HCT116 (cell line): ENCODE measurements around the gene TUBB4A. TPM values are rescaled to one million over a fixed set of nuclear protein-coding genes. Genes with fewer than 3 reads are reported as not detected.
A peak's percentile ranks its signal among the peaks of the same experiment; 100 is the strongest.

Source experiments
- ATAC-seq: fragments of 200-7000 bp; cut with Tn5 transposase; 2 replicates; pipeline ENCODE4 v1.9.1; 2020; ENCODE audit warnings: mild to moderate bottlenecking, moderate library complexity
- BruUV-seq: library from RNA; stranded (reverse); fragments of 400-500 nt; replicated peaks from 2 replicates; lab custom pipeline; 2021; lab: Mats Ljungman, UMichigan
- CTCF ChIA-PET: fragments of 300-600 bp; sonication (Branson Sonifier 250); formaldehyde crosslinking; loops from one replicate; lab custom pipeline; 2021; ENCODE audit warnings: antibody characterized with exemption; lab: Charles Lee
- POLR2A ChIA-PET: fragments of 300-600, 350-600 bp; sonication (Branson Sonifier 250); formaldehyde crosslinking; loops from one replicate; lab custom pipeline; 2021; ENCODE audit warnings: antibody characterized with exemption; lab: Charles Lee
- RAD21 ChIA-PET, 2 experiments: fragments of 300-600 bp; sonication (Branson Sonifier 250); formaldehyde crosslinking; loops; one replicate each; lab custom pipeline; 2023; ENCODE audit warnings: low total read pairs in 2 of 2; ENCODE audit not compliant: uncharacterized antibody in 2 of 2, unreplicated experiment in 2 of 2, low non-redundant PET in 1 of 2; lab: Charles Lee
- DNase-seq: peaks from one replicate; pipeline ENCODE4 v3.0.0-alpha.2; 2010; ENCODE audit warnings: low read depth, low spot score
- H2AFZ ChIP-seq: fragments of 200-600 bp; shearing (Covaris generic), sonication (generic); 2 replicates; pipeline ENCODE4 v1.6.1; 2017; ENCODE audit warnings: low read depth, mixed run types, mixed read lengths, antibody characterized with exemption, low read length; ENCODE audit not compliant: poor library complexity, severe bottlenecking
- H3K27ac ChIP-seq: 2 replicates; pipeline ENCODE4 v1.5.1; 2012; ENCODE audit warnings: low read depth, low read length
- H3K27me3 ChIP-seq: fragments of 200-600 bp; sonication (generic); 2 replicates; pipeline ENCODE4 v1.6.1; 2016; ENCODE audit warnings: mixed run types, low read length, mixed read lengths; ENCODE audit not compliant: insufficient read depth
- H3K36me3 ChIP-seq, 2 experiments: fragments of 200-500 bp in 1 of 2; fragments of 200-600 bp in 1 of 2; sonication (Bioruptor generic) in 1 of 2; sonication (generic) in 1 of 2; 2 replicates each; pipeline versions ENCODE4 v1.5.1 to v1.6.1; 2014 to 2016; ENCODE audit warnings: low read length in 2 of 2, inconsistent platforms in 1 of 2, mixed read lengths in 1 of 2, mixed run types in 1 of 2; ENCODE audit not compliant: insufficient read depth in 2 of 2, control insufficient read depth in 1 of 2
- H3K4me1 ChIP-seq, 2 experiments: fragments of 200-600 bp in 1 of 2; sonication (generic) in 1 of 2; 2 replicates each; pipeline versions ENCODE4 v1.5.1 to v1.6.1; 2012 to 2017; ENCODE audit warnings: low read length in 2 of 2, inconsistent platforms in 1 of 2, mild to moderate bottlenecking in 1 of 2, mixed read lengths in 1 of 2, mixed run types in 1 of 2, moderate library complexity in 1 of 2; ENCODE audit not compliant: insufficient read depth in 2 of 2, control insufficient read depth in 1 of 2
- H3K4me2 ChIP-seq: fragments of 200-600 bp; sonication (generic); 2 replicates; pipeline ENCODE4 v1.6.1; 2017; ENCODE audit warnings: mixed run types, low read length, mixed read lengths
- H3K4me3 ChIP-seq, 2 experiments: fragments of 200-600 bp in 1 of 2; sonication (generic) in 1 of 2; replicated peaks in 1 of 2; 2 replicates each; pipeline ENCODE4 v1.5.1; 2011 to 2016; ENCODE audit warnings: low read length in 2 of 2, control low read depth in 1 of 2, low read depth in 1 of 2, mild to moderate bottlenecking in 1 of 2, mixed read lengths in 1 of 2, mixed run types in 1 of 2
- H3K79me2 ChIP-seq: fragments of 200-600 bp; sonication (generic); 2 replicates; pipeline ENCODE4 v1.6.1; 2017; ENCODE audit warnings: mild to moderate bottlenecking, mixed run types, low read length, moderate library complexity, mixed read lengths; ENCODE audit not compliant: insufficient read depth
- H3K9ac ChIP-seq: fragments of 200-600 bp; sonication (generic); 2 replicates; pipeline ENCODE4 v1.6.1; 2016; ENCODE audit warnings: low read length, mixed read lengths
- H3K9me2 ChIP-seq: fragments of 200-600 bp; sonication (generic), shearing (Covaris generic); 2 replicates; pipeline ENCODE4 v1.6.1; 2017; ENCODE audit warnings: mixed run types, mild to moderate bottlenecking, moderate library complexity; ENCODE audit not compliant: insufficient read depth
- H3K9me3 ChIP-seq, 2 experiments: fragments of 200-500 bp in 1 of 2; fragments of 200-600 bp in 1 of 2; sonication (Bioruptor generic) in 1 of 2; sonication (generic) in 1 of 2; 2 replicates each; pipeline ENCODE4 v1.6.1; 2014 to 2017; ENCODE audit warnings: low read length in 2 of 2, mixed read lengths in 2 of 2, inconsistent platforms in 1 of 2, low read depth in 1 of 2, mild to moderate bottlenecking in 1 of 2, mixed run types in 1 of 2, moderate library complexity in 1 of 2; ENCODE audit not compliant: control insufficient read depth in 1 of 2, insufficient read depth in 1 of 2
- H4K20me1 ChIP-seq: fragments of 200-600 bp; sonication (generic), shearing (Covaris generic); 2 replicates; pipeline ENCODE4 v1.6.1; 2017; ENCODE audit warnings: mixed run types, mild to moderate bottlenecking, moderate library complexity; ENCODE audit not compliant: insufficient read depth
- ATF3 ChIP-seq: IDR thresholded peaks from 2 replicates; pipeline ENCODE4 v1.6.1; 2012
- CEBPB ChIP-seq: IDR thresholded peaks from 2 replicates; pipeline ENCODE4 v1.6.1; 2012; ENCODE audit warnings: low read depth
- EZH2phosphoT487 ChIP-seq: fragments of 200-600 bp; IDR thresholded peaks from 2 replicates; pipeline ENCODE4 v1.6.1; 2018; ENCODE audit warnings: antibody characterized with exemption, borderline replicate concordance
- FOSL1 ChIP-seq: IDR thresholded peaks from 2 replicates; pipeline ENCODE4 v1.6.1; 2012; ENCODE audit warnings: low read depth
- REST ChIP-seq: IDR thresholded peaks from 2 replicates; pipeline ENCODE4 v1.6.1; 2012; ENCODE audit warnings: low read depth
- SRF ChIP-seq: IDR thresholded peaks from 2 replicates; pipeline ENCODE4 v1.6.1; 2012; ENCODE audit warnings: low read depth
- YY1 ChIP-seq: IDR thresholded peaks from 2 replicates; pipeline ENCODE4 v1.6.1; 2011; ENCODE audit warnings: low read length, low read depth, moderate library complexity, mild to moderate bottlenecking; ENCODE audit not compliant: insufficient replicate concordance; ENCODE audit errors: extremely low read depth
- ZFX ChIP-seq: fragments of 450-650 bp; IDR thresholded peaks from 2 replicates; pipeline ENCODE4 v1.6.1; 2017
- ZNF274 ChIP-seq: fragments of 200-500 bp; sonication (Bioruptor generic); IDR thresholded peaks from 2 replicates; pipeline ENCODE4 v1.6.1; 2014; ENCODE audit warnings: mild to moderate bottlenecking, low read depth, low read length, inconsistent platforms
- intact Hi-C: fragments of 100-400 bp; cut with micrococcal nuclease; formaldehyde crosslinking; loops from 2 replicates; pipeline ENCODE4 v1.10.0; 2022
- total RNA-seq: library from RNA; stranded (reverse); gene quantifications from one replicate; pipeline ENCODE4 v1.2.1, GENCODE V29; 2021; ENCODE audit not compliant: unreplicated experiment
- TF ChIP-seq, protein P1 (sequence below), 3 experiments: fragments of 200-600 bp in 1 of 3; sonication (generic) in 1 of 3; IDR thresholded peaks in 2 of 3; conservative IDR thresholded peaks in 1 of 3; 2 replicates each; pipeline ENCODE4 v1.5.1; 2012 to 2017; ENCODE audit warnings: low read depth in 2 of 3, low read length in 2 of 3, antibody characterized with exemption in 1 of 3, borderline replicate concordance in 1 of 3, control low read depth in 1 of 3, mild to moderate bottlenecking in 1 of 3, mixed read lengths in 1 of 3, mixed run types in 1 of 3, moderate library complexity in 1 of 3; ENCODE audit not compliant: insufficient read depth in 1 of 3
- TF ChIP-seq, protein P2 (sequence below): IDR thresholded peaks from 2 replicates; pipeline ENCODE4 v1.6.1; 2011; ENCODE audit warnings: mild to moderate bottlenecking, low read length, moderate library complexity; ENCODE audit not compliant: insufficient replicate concordance; ENCODE audit errors: extremely low read depth

TUBB4A gene
- total RNA-seq, 1 experiment from 2014 or later: 32.5 TPM

- no TSS peak for BruUV-seq
- Histone ChIP-seq H3K9me2 (no peaks in the 10 kb centered on the region), H3K27ac (peak overlapping the region; percentile 35; the same call in 1 of the 2 replicates), H4K20me1 (no peaks in the 10 kb centered on the region), H3K36me3 (peaks cover 8 to 18% of the 10 kb centered on the region in 2 experiments; a peak in 3 of 4 replicates), H3K4me3 (no peak overlapping the region), H3K9ac (no peak overlapping the region), H3K79me2 (peaks cover 27% of the 10 kb centered on the region), H3K4me1 (peaks cover 36 to 63% of the 10 kb centered on the region in 2 experiments), H3K27me3 (no peaks in the 10 kb centered on the region), H3K9me3 (no peaks in the 10 kb centered on the region), H2AFZ (no peak overlapping the region), H3K4me2 (no peak overlapping the region)
- TF ChIP-seq, protein P1, sequence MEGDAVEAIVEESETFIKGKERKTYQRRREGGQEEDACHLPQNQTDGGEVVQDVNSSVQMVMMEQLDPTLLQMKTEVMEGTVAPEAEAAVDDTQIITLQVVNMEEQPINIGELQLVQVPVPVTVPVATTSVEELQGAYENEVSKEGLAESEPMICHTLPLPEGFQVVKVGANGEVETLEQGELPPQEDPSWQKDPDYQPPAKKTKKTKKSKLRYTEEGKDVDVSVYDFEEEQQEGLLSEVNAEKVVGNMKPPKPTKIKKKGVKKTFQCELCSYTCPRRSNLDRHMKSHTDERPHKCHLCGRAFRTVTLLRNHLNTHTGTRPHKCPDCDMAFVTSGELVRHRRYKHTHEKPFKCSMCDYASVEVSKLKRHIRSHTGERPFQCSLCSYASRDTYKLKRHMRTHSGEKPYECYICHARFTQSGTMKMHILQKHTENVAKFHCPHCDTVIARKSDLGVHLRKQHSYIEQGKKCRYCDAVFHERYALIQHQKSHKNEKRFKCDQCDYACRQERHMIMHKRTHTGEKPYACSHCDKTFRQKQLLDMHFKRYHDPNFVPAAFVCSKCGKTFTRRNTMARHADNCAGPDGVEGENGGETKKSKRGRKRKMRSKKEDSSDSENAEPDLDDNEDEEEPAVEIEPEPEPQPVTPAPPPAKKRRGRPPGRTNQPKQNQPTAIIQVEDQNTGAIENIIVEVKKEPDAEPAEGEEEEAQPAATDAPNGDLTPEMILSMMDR (IDR thresholded peaks at IDR 0.05 in 2 of 3, conservative IDR thresholded peaks at IDR 0.05 in 1 of 3; ENCODE audit: borderline replicate concordance in 1 of 3, insufficient read depth in 1 of 3, low read depth in 2 of 3, low read length in 2 of 3): no peak
- TF ChIP-seq ATF3 (no peak), ZFX (no peak)
- ChIA-PET RAD21 (no interaction called here), POLR2A (no interaction called here), CTCF (no interaction called here)
- no peak for ATAC-seq
- intact Hi-C loops: no loop called here
- DNase-seq: no peak
Observed at GRCh38 chr19:6533746-6534418, 31.8 kb upstream of the TUBB4A start.

DNA sequence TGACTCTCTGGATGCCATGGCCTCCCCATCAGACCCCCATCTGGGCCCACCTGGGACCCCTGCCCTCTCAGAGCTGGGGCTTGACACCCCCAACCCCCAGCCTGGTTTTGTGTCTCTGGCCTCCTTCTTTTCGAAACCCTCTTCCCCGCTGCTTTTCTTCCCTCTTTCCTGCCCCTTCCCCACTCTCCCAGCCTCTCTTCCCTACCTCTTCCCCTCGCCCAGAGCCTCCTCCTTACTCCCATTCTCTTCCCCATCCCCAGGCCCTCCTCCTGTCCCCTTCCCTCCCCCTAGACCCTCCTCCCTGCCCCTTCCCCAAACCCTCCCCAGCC lies 30.9 kb upstream of the TUBB4A start:
- Histone ChIP-seq H3K4me3 (no peak overlapping the region), H3K27ac (peak overlapping the region; percentile 68; the same call in 1 of the 2 replicates), H3K27me3 (no peaks in the 10 kb centered on the region), H4K20me1 (no peaks in the 10 kb centered on the region), H2AFZ (no peak overlapping the region), H3K79me2 (peaks cover 27% of the 10 kb centered on the region), H3K9me2 (no peaks in the 10 kb centered on the region), H3K9me3 (no peaks in the 10 kb centered on the region), H3K36me3 (peaks cover 8 to 18% of the 10 kb centered on the region in 2 experiments; a peak in 3 of 4 replicates), H3K4me1 (peaks cover 30 to 57% of the 10 kb centered on the region in 2 experiments), H3K9ac (no peak overlapping the region), H3K4me2 (peak overlapping the region; percentile 97)
- intact Hi-C loops: no loop called here
- no peak for DNase-seq
- RAD21 ChIA-PET: no interaction called here
- no TSS peak for BruUV-seq
- CTCF ChIA-PET: no interaction called here
- ATAC-seq: no peak
- POLR2A ChIA-PET: no interaction called here
- no peak for TF ChIP-seq EZH2phosphoT487
- no peak for TF ChIP-seq SRF
- no peak for TF ChIP-seq FOSL1
- TF ChIP-seq, protein P2, sequence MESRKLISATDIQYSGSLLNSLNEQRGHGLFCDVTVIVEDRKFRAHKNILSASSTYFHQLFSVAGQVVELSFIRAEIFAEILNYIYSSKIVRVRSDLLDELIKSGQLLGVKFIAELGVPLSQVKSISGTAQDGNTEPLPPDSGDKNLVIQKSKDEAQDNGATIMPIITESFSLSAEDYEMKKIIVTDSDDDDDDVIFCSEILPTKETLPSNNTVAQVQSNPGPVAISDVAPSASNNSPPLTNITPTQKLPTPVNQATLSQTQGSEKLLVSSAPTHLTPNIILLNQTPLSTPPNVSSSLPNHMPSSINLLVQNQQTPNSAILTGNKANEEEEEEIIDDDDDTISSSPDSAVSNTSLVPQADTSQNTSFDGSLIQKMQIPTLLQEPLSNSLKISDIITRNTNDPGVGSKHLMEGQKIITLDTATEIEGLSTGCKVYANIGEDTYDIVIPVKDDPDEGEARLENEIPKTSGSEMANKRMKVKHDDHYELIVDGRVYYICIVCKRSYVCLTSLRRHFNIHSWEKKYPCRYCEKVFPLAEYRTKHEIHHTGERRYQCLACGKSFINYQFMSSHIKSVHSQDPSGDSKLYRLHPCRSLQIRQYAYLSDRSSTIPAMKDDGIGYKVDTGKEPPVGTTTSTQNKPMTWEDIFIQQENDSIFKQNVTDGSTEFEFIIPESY: no peak
- no peak for TF ChIP-seq YY1
- no peak for TF ChIP-seq REST
- no peak for TF ChIP-seq CEBPB
- TF ChIP-seq ZNF274: no peak
